Panc1 (cell line): Measurements from ENCODE around the gene ZNF30. TPM values are rescaled to one million over a fixed set of nuclear protein-coding genes. Genes with fewer than 3 reads are reported as not detected.
"Not testable (repeated sequence)": the region's sequence is repeated elsewhere in the genome, so short reads cannot be mapped to it uniquely, and the experiment has no call there.

Source experiments
- ATAC-seq: fragments of 200-7000 bp; cut with Tn5 transposase; 2 replicates; pipeline ENCODE4 v1.9.1; 2020; ENCODE audit warnings: mild to moderate bottlenecking, moderate library complexity
- BruUV-seq: library from RNA; stranded (reverse); fragments of 400-500 nt; replicated peaks from 2 replicates; lab custom pipeline; 2021; lab: Mats Ljungman, UMichigan
- CTCF ChIA-PET: fragments of 300-600 bp; sonication (Branson Sonifier 250); formaldehyde crosslinking; loops from one replicate; lab custom pipeline; 2022; ENCODE audit warnings: antibody characterized with exemption; lab: Charles Lee
- POLR2A ChIA-PET: fragments of 300-600 bp; sonication (Branson Sonifier 250); formaldehyde crosslinking; loops from one replicate; lab custom pipeline; 2022; ENCODE audit warnings: antibody characterized with exemption; lab: Charles Lee
- DNase-seq: peaks from one replicate; pipeline ENCODE4 v3.0.0-alpha.2; 2010; ENCODE audit warnings: low read depth, low spot score
- H3K27ac ChIP-seq: 2 replicates; pipeline ENCODE4 v1.5.1; 2011; ENCODE audit warnings: mild to moderate bottlenecking, low read length, inconsistent platforms
- H3K27me3 ChIP-seq: fragments of 200-500 bp; sonication (Bioruptor generic); 2 replicates; pipeline ENCODE4 v1.6.0; 2014; ENCODE audit warnings: low read length, inconsistent platforms; ENCODE audit not compliant: control insufficient read depth, insufficient read depth
- H3K36me3 ChIP-seq: fragments of 200-500 bp; sonication (Bioruptor generic); 2 replicates; pipeline ENCODE4 v1.5.1; 2014; ENCODE audit warnings: inconsistent platforms, mild to moderate bottlenecking, low read length, moderate library complexity; ENCODE audit not compliant: control insufficient read depth, insufficient read depth
- H3K4me1 ChIP-seq: 2 replicates; pipeline ENCODE4 v1.5.1; 2011; ENCODE audit warnings: inconsistent platforms, mild to moderate bottlenecking, low read length, moderate library complexity; ENCODE audit not compliant: control insufficient read depth, insufficient read depth
- H3K4me3 ChIP-seq, 2 experiments: 2 replicates each; pipeline ENCODE4 v1.5.1; 2011 to 2012; ENCODE audit warnings: low read depth in 2 of 2, low read length in 2 of 2, mild to moderate bottlenecking in 2 of 2, inconsistent platforms in 1 of 2, moderate library complexity in 1 of 2
- H3K9me3 ChIP-seq: fragments of 200-500 bp; sonication (Bioruptor generic); 2 replicates; pipeline ENCODE4 v1.5.1; 2014; ENCODE audit warnings: low read depth, mild to moderate bottlenecking, inconsistent platforms, low read length, moderate library complexity; ENCODE audit not compliant: control insufficient read depth, insufficient read depth
- CTCF ChIP-seq: fragments of 450-650 bp; IDR thresholded peaks from 2 replicates; pipeline ENCODE4 v1.5.1; 2017; ENCODE audit warnings: mild to moderate bottlenecking
- POLR2AphosphoS5 ChIP-seq: IDR thresholded peaks from 2 replicates; pipeline ENCODE4 v1.6.1; 2012; ENCODE audit warnings: mild to moderate bottlenecking, low read depth, low read length, moderate library complexity
- REST ChIP-seq, 2 experiments: IDR thresholded peaks; 2 replicates each; pipeline ENCODE4 v1.6.1; 2011 to 2012; ENCODE audit warnings: low read depth in 2 of 2, control low read depth in 1 of 2, low read length in 1 of 2, mild to moderate bottlenecking in 1 of 2, moderate library complexity in 1 of 2; ENCODE audit not compliant: insufficient read depth in 1 of 2
- SIN3A ChIP-seq: IDR thresholded peaks from 2 replicates; pipeline ENCODE4 v1.6.1; 2012; ENCODE audit warnings: low read depth, mild to moderate bottlenecking, low read length, moderate library complexity, borderline replicate concordance; ENCODE audit not compliant: insufficient read depth
- TCF7L2 ChIP-seq: IDR thresholded peaks from 2 replicates; pipeline ENCODE4 v1.6.1; 2011; ENCODE audit warnings: mild to moderate bottlenecking, low read depth, low read length, inconsistent platforms
- in situ Hi-C: cut with HindIII; loops from 2 replicates; pipeline ENCODE4 v1.10.0; 2016; ENCODE audit warnings: low sequenced_read_pairs, low pct_unique_long_range_greater_than_20kb
- intact Hi-C: fragments of 100-400 bp; cut with micrococcal nuclease; formaldehyde crosslinking; loops from one replicate; pipeline ENCODE4 v1.10.0; 2022; ENCODE audit not compliant: unreplicated experiment
- total RNA-seq: library from RNA; stranded (reverse); gene quantifications from one replicate; pipeline ENCODE4 v1.2.1, GENCODE V29; 2021; ENCODE audit not compliant: unreplicated experiment

The ZNF30 gene
- total RNA-seq, 1 experiment from 2014 or later = 5.3 TPM

- no peaks in the 10 kb centered on the region for H3K4me1 ChIP-seq
- ATAC-seq = peak; percentile 26; the same call in 1 of the 2 replicates
- intact Hi-C loops = no loop called here
- no peaks in the 10 kb centered on the region for H3K36me3 ChIP-seq
- H3K27me3 ChIP-seq = peaks cover 8% of the 10 kb centered on the region
- CTCF ChIA-PET = no interaction called here
- POLR2A ChIA-PET = no interaction called here
- no peak for DNase-seq
- in situ Hi-C loops = no loop called here
- no peak for TF ChIP-seq CTCF
- no peak overlapping the region for H3K4me3 ChIP-seq
- no TSS peak for BruUV-seq
- H3K9me3 ChIP-seq = no peaks in the 10 kb centered on the region
- H3K27ac ChIP-seq = no peak overlapping the region
Observed at GRCh38 chr19:34904664-34905527, 21.8 kb upstream of the ZNF30 start.

- ATAC-seq (no peak), DNase-seq (no peak)
- Histone ChIP-seq H3K27me3 (peaks cover 2% of the 10 kb centered on the region; the same call in 1 of the 2 replicates), H3K36me3 (no peaks in the 10 kb centered on the region), H3K4me3 (no peak overlapping the region), H3K9me3 (no peaks in the 10 kb centered on the region), H3K4me1 (no peaks in the 10 kb centered on the region), H3K27ac (no peak overlapping the region)
- POLR2A ChIA-PET = no interaction called here
- TF ChIP-seq SIN3A = no peak
- no peak for TF ChIP-seq CTCF
- TF ChIP-seq TCF7L2 = no peak
- no peak for TF ChIP-seq REST (IDR thresholded peaks at IDR 0.05; ENCODE audit: insufficient read depth in 1 of 2, low read depth in 2 of 2, low read length in 1 of 2)
- no peak for TF ChIP-seq POLR2AphosphoS5
- CTCF ChIA-PET = no interaction called here
- in situ Hi-C loops (no loop called here), intact Hi-C loops (no loop called here)
- no TSS peak for BruUV-seq
Observed at GRCh38 chr19:34910770-34911169, 15.9 kb upstream of the ZNF30 start.

DNA sequence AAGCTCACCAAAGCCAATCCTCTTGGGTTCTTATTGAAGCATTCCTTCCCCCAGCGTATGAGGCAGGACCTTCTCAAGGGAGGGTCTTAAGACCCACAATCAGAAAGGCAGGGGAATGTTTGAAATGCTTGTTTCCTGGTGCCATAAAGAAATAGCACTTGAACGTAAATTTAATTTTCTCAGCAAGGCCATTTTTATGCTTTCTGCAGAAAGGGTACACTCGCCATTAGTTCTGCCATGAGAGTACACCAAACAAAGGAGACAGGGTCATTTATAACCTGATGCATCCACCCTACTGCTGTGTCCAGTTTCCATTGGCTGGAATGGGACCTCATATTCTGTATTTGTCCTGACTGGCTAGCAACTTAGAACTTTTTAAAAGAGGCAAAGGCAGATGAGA is 9.6 kb upstream of the ZNF30 start:
- H3K27me3 ChIP-seq, H3K4me3 ChIP-seq, H3K4me1 ChIP-seq, BruUV-seq, CTCF ChIA-PET, DNase-seq, intact Hi-C loops, in situ Hi-C loops, H3K27ac ChIP-seq, ATAC-seq, H3K36me3 ChIP-seq, POLR2A ChIA-PET: not testable (repeated sequence)
- peaks cover 17% of the 10 kb centered on the region for H3K9me3 ChIP-seq
